Calu3 (cell line): ENCODE data around the gene FOSL1. TPM values are rescaled to one million over a fixed set of nuclear protein-coding genes. Genes with fewer than 3 reads are reported as not detected.

Experiments
- BruUV-seq: library from RNA; stranded (reverse); fragments of 400-500 nt; replicated peaks from 2 replicates; lab custom pipeline; 2021; lab: Mats Ljungman, UMichigan
- CTCF ChIA-PET: fragments of 300-600 bp; sonication (Branson Sonifier 250); formaldehyde crosslinking; loops from one replicate; lab custom pipeline; 2022; ENCODE audit warnings: antibody characterized with exemption; lab: Charles Lee
- DNase-seq: peaks from one replicate; pipeline ENCODE4 v3.0.0; 2022
- H3K27ac Mint-ChIP-seq: one replicate; pipeline ENCODE4 v1.8.0; 2022; ENCODE audit warnings: mixed read lengths; ENCODE audit not compliant: unreplicated experiment
- H3K27me3 Mint-ChIP-seq: one replicate; pipeline ENCODE4 v1.8.0; 2022; ENCODE audit warnings: mixed read lengths; ENCODE audit not compliant: unreplicated experiment
- H3K36me3 Mint-ChIP-seq: one replicate; pipeline ENCODE4 v1.8.0; 2022; ENCODE audit warnings: mild to moderate bottlenecking, moderate library complexity, mixed read lengths; ENCODE audit not compliant: insufficient read depth, unreplicated experiment
- H3K4me1 Mint-ChIP-seq: one replicate; pipeline ENCODE4 v1.8.0; 2022; ENCODE audit warnings: mild to moderate bottlenecking, low read depth, mixed read lengths; ENCODE audit not compliant: unreplicated experiment
- H3K4me3 Mint-ChIP-seq: one replicate; pipeline ENCODE4 v1.8.0; 2022; ENCODE audit warnings: mild to moderate bottlenecking, low read depth, moderate library complexity, mixed read lengths; ENCODE audit not compliant: unreplicated experiment
- H3K9me3 Mint-ChIP-seq: one replicate; pipeline ENCODE4 v1.8.0; 2022; ENCODE audit warnings: low read depth, mixed read lengths; ENCODE audit not compliant: unreplicated experiment
- CTCF ChIP-seq: fragments of 200-600 bp; IDR thresholded peaks from one replicate; pipeline ENCODE4 v1.8.0; 2022; ENCODE audit warnings: antibody characterized with exemption; ENCODE audit not compliant: unreplicated experiment
- intact Hi-C: fragments of 100-400 bp; cut with micrococcal nuclease; formaldehyde crosslinking; loops from one replicate; pipeline ENCODE4 v1.10.0; 2022; ENCODE audit not compliant: unreplicated experiment
- total RNA-seq: library from RNA; stranded (reverse); gene quantifications from 2 replicates; pipeline ENCODE4 v1.2.3, GENCODE V29; 2022

Gene FOSL1
- total RNA-seq, 1 experiment from 2014 or later: 76.1 TPM

DNA sequence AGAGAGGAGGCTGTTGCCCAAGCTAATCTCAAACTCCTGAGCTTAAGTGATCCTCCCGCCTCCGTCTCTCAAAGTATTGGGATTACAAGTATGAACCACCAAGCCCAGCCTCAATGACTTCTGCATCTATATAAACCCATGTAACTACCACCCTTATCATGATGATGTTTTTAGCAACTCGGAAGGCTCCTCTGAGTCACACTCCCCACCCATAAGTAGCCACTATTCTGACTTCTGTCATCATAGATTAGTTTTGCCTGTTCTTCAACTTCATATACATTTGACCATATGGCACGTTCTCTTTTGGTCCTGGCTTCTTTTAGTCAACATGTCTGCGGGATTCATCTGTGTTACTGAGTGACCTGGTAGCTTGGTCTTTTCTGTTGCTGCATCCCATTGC is 6.4 kb upstream of the FOSL1 start:
- Mint-ChIP-seq H3K27me3 (no peaks in the 10 kb centered on the region), H3K27ac (peak overlapping the region; percentile 63), H3K36me3 (peaks cover 23% of the 10 kb centered on the region), H3K4me1 (peaks cover 56% of the 10 kb centered on the region), H3K9me3 (no peaks in the 10 kb centered on the region), H3K4me3 (no peak overlapping the region)
- TF ChIP-seq CTCF: no peak
- no peak for DNase-seq
- BruUV-seq: no TSS peak
- intact Hi-C loops: no loop called here
- CTCF ChIA-PET: interaction anchor here (0.7 kb wide), 1 partner anchor 62 kb away, joined by 3 read pairs; no protein-coding TSS in a partner anchor

DNA sequence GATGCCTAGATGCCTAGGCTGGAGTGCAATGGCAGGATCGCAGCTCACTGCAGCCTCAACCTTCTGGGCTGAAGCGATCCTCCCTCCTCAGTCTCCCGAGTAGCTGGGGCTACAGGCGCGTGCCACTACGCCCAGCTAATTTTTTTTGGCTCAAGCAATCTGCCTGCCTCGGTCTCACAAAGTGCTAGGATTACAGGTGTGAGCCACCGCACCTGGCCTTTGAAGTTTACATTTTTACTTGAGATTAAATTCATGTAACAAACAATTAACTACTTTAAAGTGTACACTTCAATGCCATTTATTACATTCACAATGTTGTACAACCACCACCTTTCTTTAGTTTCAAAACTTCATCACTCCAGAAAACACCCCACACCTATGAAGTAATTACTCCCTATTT is 3.5 kb upstream of the FOSL1 start:
- H3K36me3 Mint-ChIP-seq: peaks cover 47% of the 10 kb centered on the region
- H3K27ac Mint-ChIP-seq: peak overlapping the region; percentile 97
- intact Hi-C loops: no loop called here
- H3K4me1 Mint-ChIP-seq: peaks cover 48% of the 10 kb centered on the region
- CTCF ChIA-PET: no interaction called here
- H3K27me3 Mint-ChIP-seq: no peaks in the 10 kb centered on the region
- BruUV-seq: no TSS peak
- TF ChIP-seq CTCF: no peak
- no peaks in the 10 kb centered on the region for H3K9me3 Mint-ChIP-seq
- no peak for DNase-seq
- H3K4me3 Mint-ChIP-seq: peak overlapping the region; percentile 22

GRCh38 chr11:65903068-65903481 is 2.9 kb upstream of the FOSL1 start:
- CTCF ChIA-PET: interaction anchor here (0.6 to 0.9 kb wide), 3 partner anchors 11 to 151 kb away, joined by 3 to 5 read pairs (median 3); partner anchors contain the start of gene FIBP
- no TSS peak for BruUV-seq
- H3K9me3 Mint-ChIP-seq: no peaks in the 10 kb centered on the region
- no peaks in the 10 kb centered on the region for H3K27me3 Mint-ChIP-seq
- H3K4me1 Mint-ChIP-seq: peaks cover 46% of the 10 kb centered on the region
- H3K27ac Mint-ChIP-seq: peak overlapping the region; percentile 97
- peak overlapping the region; percentile 22 for H3K4me3 Mint-ChIP-seq
- no peak for TF ChIP-seq CTCF
- intact Hi-C loops: no loop called here
- peaks cover 54% of the 10 kb centered on the region for H3K36me3 Mint-ChIP-seq
- DNase-seq: peak; percentile 85

- intact Hi-C loops: no loop called here
These were observed 652 bp upstream of the FOSL1 start for GRCh38 chr11:65900899-65901180.

More at GRCh38 chr11:65900899-65901180, 652 bp upstream of the FOSL1 start:
- TF ChIP-seq CTCF: no peak
- Mint-ChIP-seq H3K4me1 (peaks cover 56% of the 10 kb centered on the region), H3K36me3 (peaks cover 69% of the 10 kb centered on the region), H3K4me3 (peak overlapping the region; percentile 84), H3K27ac (peak overlapping the region; percentile 97), H3K27me3 (no peaks in the 10 kb centered on the region), H3K9me3 (no peaks in the 10 kb centered on the region)
- no peak for DNase-seq
- CTCF ChIA-PET: interaction anchor here (1.0 to 1.9 kb wide), 4 partner anchors 9 to 16 kb away, joined by 3 to 5 read pairs (median 4); partner anchors contain the start of gene FIBP
- BruUV-seq: no TSS peak
